ENCODE measurements around the gene BAIAP2L1. TPM values are rescaled to one million over a fixed set of nuclear protein-coding genes. Genes with fewer than 3 reads are reported as not detected.

BAIAP2L1 gene
- total and polyA plus RNA-seq, 2 of the 8 experiments (the other 6 are each of a cell fraction or from before 2014, with no cell fraction given), result 19.2 to 42.9 TPM

- Histone ChIP-seq H2AFZ (ENCODE audit: low read length) (no peak overlapping the region), H2AK5ac (ENCODE audit: low read depth, low read length) (0 out of 2 replicates have a peak overlapping the region, but pooled peaks have one; percentile 2), H2BK120ac (replicated peaks; ENCODE audit: low read depth, low read length) (no peak overlapping the region), H3K79me1 (ENCODE audit: low read depth, low read length) (no peaks in the 10 kb centered on the region; the same call in 1 of the 2 replicates), H2BK20ac (ENCODE audit: low read length) (no peak overlapping the region), H2BK15ac (ENCODE audit: low read length) (no peak overlapping the region), H3K9ac (replicated peaks in 1 of 4; ENCODE audit: extremely low read depth in 1 of 4, low read depth in 3 of 4, low read length in 3 of 4) (no peak overlapping the region), H3K4me3 (ENCODE audit: extremely low read depth in 1 of 4, insufficient read depth in 2 of 4, low read depth in 3 of 4, low read length in 4 of 4) (no peak overlapping the region), H3K23me2 (ENCODE audit: low read depth, low read length) (no peaks in the 10 kb centered on the region), H3K79me2 (ENCODE audit: control insufficient read depth in 1 of 2, insufficient read depth in 2 of 2, low read length in 2 of 2) (no peaks in the 10 kb centered on the region), H3K9me3 (ENCODE audit: insufficient read depth in 2 of 2, low read depth in 1 of 2, low read length in 1 of 2) (no peaks in the 10 kb centered on the region), H2BK5ac (ENCODE audit: low read depth, low read length) (no peak overlapping the region), H3K18ac (ENCODE audit: extremely low read depth, low read length) (no peak overlapping the region), H4K5ac (ENCODE audit: insufficient read length, low read depth, low read length) (no peak overlapping the region), H3K4ac (replicated peaks; ENCODE audit: insufficient read length, low read depth, low read length) (no peak overlapping the region), H4K20me1 (replicated peaks in 1 of 2; ENCODE audit: control insufficient read depth in 1 of 2, insufficient read depth in 2 of 2, low read length in 2 of 2) (no peaks in the 10 kb centered on the region), H3K27me3 (replicated peaks in 1 of 4; ENCODE audit: control insufficient read depth in 3 of 4, extremely low read depth in 1 of 4, insufficient read depth in 3 of 4, low read length in 3 of 4) (no peaks in the 10 kb centered on the region), H3K36me3 (ENCODE audit: control insufficient read depth in 2 of 4, insufficient read depth in 4 of 4, low read length in 3 of 4) (no peaks in the 10 kb centered on the region; a peak in 1 of 8 replicates), H3K14ac (ENCODE audit: insufficient read length) (no peak overlapping the region), H4K91ac (replicated peaks; ENCODE audit: insufficient read length, low read length) (no peak overlapping the region), H3K4me2 (ENCODE audit: insufficient read depth in 1 of 2, low read depth in 2 of 2, low read length in 2 of 2) (no peak overlapping the region), H3K4me1 (replicated peaks in 1 of 4; ENCODE audit: control insufficient read depth in 3 of 4, insufficient read depth in 4 of 4, low read length in 3 of 4) (no peaks in the 10 kb centered on the region), H4K8ac (ENCODE audit: extremely low read depth, insufficient read depth, low read length) (no peak overlapping the region), H3K23ac (ENCODE audit: insufficient read length) (no peak overlapping the region), H3K27ac (ENCODE audit: low read depth, low read length) (no peak overlapping the region), H3K56ac (replicated peaks; ENCODE audit: insufficient read length, low read depth, low read length) (no peak overlapping the region), H2BK12ac (ENCODE audit: low read depth, low read length) (no peak overlapping the region)
- TF ChIP-seq TEAD4 (IDR thresholded peaks at IDR 0.05; ENCODE audit: low read depth, low read length) (0 out of 2 replicates have a peak, but pooled peaks have one; percentile 37), SIX5 (IDR thresholded peaks at IDR 0.05; ENCODE audit: low read depth, low read length) (no peak), TAF7 (optimal IDR thresholded peaks at IDR 0.05; ENCODE audit: borderline replicate concordance, low read depth, low read length) (no peak), ASH2L (IDR thresholded peaks at IDR 0.05; ENCODE audit: low read length) (no peak), GABPA (IDR thresholded peaks at IDR 0.05; ENCODE audit: borderline replicate concordance, insufficient read depth, low read length) (no peak)
- POLR2A ChIA-PET (ENCODE audit: partially characterized antibody), result interaction anchor here (0.7 to 1.1 kb wide), 2 partner anchors 22 to 135 kb away, joined by 3 to 4 read pairs; partner anchors contain the start of gene BAIAP2L1
- CTCF ChIA-PET (ENCODE audit: partially characterized antibody), result interaction anchor here (0.6 to 1.3 kb wide), 6 partner anchors 13 to 568 kb away, joined by 3 read pairs; no protein-coding TSS in a partner anchor
- WGBS, 2 experiments (ENCODE audit: extremely low coverage in 1 of 2, insufficient coverage in 1 of 2, insufficient read length in 1 of 2, insufficient replicate concordance in 2 of 2, low coverage in 1 of 2, low lambda C conversion rate in 2 of 2, missing lambda C conversion rate in 1 of 2), result 82% methylated on average over 5 of the region's 5 CpGs; no CpG with 5 or more reads in 1 of the 2 experiments
- FAIRE-seq (no peak), DNase-seq (ENCODE audit: low read depth in 1 of 2, low spot score in 2 of 2) (no peak)
These were observed 135.0 kb downstream of the BAIAP2L1 start for GRCh38 chr7:98265841-98266271.
